Measurements from ENCODE around the gene NAT10.
"Not testable (repeated sequence)": the region's sequence is repeated elsewhere in the genome, so short reads cannot be mapped to it uniquely, and the experiment has no call there.

NAT10 gene

DNA sequence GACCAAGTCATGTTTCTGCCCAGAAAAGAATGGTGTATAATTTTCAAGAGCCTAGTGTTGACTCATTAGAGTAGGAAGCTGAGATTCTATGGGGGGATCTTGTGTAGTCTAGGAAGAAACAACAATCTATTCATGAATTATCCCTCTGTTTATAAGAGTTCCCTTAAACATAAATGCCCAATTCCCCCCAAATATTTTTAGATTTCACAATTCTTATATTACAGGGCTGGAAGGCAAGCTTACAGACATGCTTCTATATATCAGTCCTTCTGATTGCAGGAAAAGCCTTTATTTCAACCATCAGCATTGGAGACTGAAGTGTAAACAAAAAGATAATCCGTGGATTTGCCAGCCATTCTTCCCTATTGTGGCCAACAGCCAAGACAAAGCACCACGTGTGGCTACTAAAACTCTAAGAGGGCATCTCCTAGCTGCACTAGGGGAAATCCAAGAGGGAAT, 71.4 kb downstream of the NAT10 start:
- peak; percentile 38 for DNase-seq (ENCODE audit: low read depth)
- TF ChIP-seq, protein P1, sequence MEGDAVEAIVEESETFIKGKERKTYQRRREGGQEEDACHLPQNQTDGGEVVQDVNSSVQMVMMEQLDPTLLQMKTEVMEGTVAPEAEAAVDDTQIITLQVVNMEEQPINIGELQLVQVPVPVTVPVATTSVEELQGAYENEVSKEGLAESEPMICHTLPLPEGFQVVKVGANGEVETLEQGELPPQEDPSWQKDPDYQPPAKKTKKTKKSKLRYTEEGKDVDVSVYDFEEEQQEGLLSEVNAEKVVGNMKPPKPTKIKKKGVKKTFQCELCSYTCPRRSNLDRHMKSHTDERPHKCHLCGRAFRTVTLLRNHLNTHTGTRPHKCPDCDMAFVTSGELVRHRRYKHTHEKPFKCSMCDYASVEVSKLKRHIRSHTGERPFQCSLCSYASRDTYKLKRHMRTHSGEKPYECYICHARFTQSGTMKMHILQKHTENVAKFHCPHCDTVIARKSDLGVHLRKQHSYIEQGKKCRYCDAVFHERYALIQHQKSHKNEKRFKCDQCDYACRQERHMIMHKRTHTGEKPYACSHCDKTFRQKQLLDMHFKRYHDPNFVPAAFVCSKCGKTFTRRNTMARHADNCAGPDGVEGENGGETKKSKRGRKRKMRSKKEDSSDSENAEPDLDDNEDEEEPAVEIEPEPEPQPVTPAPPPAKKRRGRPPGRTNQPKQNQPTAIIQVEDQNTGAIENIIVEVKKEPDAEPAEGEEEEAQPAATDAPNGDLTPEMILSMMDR (conservative IDR thresholded peaks at IDR 0.05; ENCODE audit: low read depth, low read length) = no peak
- no peak overlapping the region for H3K4me3 ChIP-seq (ENCODE audit: low read length)

DNA sequence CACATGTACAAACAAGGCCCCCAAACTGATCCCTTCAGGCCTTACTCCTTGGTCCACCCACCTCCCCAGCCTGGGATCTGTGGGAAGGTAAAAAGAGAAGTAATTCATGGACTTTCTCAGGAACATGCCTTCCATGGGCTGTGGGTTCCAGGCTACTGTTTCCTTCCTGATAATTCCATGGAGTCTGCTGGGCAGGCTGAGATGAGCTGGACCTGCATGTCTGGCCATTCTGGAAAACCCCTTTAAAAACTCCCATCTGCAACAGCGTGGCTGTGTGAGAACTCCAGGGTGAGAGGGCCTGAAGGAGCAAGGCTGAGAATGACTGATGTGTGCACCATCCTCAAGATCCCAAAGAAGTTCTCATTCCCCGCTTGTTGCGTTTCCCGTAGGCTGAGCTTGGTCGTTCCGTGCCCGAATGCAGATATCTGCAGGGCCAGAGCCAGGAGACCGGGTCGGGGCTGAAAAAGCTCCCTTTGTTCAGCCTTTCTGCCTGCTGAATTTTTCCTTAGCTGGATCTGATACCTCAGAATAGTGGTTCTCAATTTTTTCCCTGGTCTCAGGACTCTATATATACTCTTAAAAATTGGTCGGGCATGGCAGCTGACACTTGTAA, 72.9 kb downstream of the NAT10 start:
- TF ChIP-seq, protein P1 (conservative IDR thresholded peaks at IDR 0.05; ENCODE audit: low read depth, low read length) = no peak
- DNase-seq (ENCODE audit: low read depth) = no peak
- H3K4me3 ChIP-seq (ENCODE audit: low read length) = no peak overlapping the region

DNA sequence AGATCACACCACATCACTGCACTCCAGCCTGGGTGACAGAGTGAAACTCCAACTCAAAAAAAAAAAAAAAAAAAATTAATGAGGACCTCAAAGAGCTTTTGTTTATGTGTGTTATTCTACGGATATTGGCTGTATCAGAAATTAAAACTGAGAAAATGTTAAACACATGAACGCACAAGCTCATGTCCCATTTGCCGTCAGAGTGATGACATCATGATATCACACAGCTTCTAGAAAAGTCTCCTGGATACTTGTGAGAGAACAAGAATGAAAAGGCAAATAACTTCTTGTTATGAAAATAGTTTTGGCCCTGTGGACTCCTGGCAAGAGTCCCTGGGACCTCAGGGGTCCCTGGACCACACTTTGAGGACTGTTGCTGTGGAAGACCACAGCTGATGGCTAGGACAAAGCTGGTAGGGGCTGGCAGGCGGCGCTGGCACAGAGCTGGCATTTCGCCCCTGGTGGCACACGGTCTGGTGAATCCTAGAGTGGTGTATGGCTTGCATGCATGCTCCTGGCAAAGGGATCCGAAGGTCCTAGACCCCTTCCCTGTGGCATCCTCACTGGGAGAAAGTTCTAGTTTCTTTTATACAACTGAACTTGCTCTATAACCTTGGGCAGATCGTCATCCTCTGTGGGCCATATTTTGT, 73.7 kb downstream of the NAT10 start:
- no peak overlapping the region for H3K4me3 ChIP-seq (ENCODE audit: low read length)
- TF ChIP-seq, protein P1 (conservative IDR thresholded peaks at IDR 0.05; ENCODE audit: low read depth, low read length) = no peak
- DNase-seq (ENCODE audit: low read depth) = no peak

DNA sequence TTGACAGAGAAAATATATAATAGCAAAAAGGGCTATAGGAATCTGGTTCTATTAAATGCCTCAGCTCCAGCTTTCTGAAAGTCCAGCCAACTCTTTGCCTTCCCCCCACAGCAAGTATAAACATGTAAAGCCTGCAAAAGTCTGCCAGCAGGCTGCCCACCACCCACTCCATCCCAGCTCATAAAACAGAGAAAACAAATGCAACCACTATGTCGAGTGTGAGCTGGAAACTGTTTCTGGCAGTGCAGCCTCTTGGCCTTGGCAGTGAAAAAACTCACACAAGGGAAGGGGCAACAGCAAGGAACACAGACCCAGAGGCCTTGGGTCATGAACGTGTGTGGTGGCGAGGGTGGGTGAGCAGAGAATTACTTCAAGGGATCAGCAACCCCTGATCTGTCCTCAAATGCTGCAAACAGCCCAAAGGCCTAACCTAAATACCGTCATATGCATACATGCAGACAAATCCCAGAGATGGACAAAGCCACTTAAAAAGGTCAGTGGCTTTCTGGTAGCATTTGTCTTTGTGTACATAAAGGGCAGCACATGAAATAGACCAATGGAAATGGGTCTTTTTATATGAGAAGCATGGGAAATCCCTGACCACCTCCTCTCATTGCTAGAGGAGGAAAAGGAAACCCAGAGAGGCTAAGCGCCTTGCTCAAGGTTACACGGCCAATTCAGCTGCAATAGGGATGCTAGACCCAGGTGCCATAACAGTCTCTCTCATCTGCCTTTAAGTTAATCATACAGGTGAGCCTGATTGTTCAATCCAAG, 74.8 kb downstream of the NAT10 start:
- no peak overlapping the region for H3K4me3 ChIP-seq (ENCODE audit: low read length)
- DNase-seq (ENCODE audit: low read depth) = no peak
- TF ChIP-seq, protein P1 (conservative IDR thresholded peaks at IDR 0.05; ENCODE audit: low read depth, low read length) = no peak

DNA sequence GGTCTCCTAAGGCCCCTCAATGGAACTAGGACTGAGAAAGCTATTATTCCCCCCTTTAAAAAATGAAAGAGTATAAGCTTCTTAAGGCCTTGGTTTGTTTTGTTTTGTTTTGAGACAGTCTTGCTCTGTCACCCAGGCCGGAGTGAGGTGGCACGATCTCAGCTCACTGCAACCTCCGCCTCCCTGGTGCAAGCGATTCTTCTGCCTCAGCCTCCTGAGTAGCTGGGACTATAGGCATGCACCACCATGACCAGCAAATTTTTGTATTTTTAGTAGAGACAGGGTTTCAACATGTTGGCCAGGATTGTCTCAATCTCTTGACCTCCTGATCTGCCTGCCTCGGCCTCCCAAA, 75.4 kb downstream of the NAT10 start:
- not testable (repeated sequence) for DNase-seq (ENCODE audit: low read depth); H3K4me3 ChIP-seq (ENCODE audit: low read length)

DNA sequence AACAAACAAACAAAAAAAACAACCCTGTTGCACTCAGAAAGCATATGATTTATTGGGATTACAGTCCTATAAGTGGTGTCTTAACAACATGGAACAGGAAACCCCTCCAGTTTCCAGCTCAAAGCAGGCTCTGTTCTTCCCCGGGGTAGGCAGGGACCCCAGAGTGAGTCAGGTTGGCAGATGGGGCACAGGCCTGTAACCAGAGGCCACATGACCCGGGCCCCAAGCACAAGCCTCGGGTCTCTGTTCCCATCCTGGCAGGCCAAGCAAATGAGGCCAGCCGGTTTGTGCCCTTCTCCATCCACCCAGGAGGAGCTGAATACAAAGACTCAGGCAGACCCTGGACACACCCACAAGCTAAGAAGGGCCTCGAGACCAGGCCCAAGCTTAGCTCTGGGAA, 75.8 kb downstream of the NAT10 start:
- DNase-seq (ENCODE audit: low read depth) = no peak
- TF ChIP-seq, protein P1 (conservative IDR thresholded peaks at IDR 0.05; ENCODE audit: low read depth, low read length) = no peak
- H3K4me3 ChIP-seq (ENCODE audit: low read length) = no peak overlapping the region

DNA sequence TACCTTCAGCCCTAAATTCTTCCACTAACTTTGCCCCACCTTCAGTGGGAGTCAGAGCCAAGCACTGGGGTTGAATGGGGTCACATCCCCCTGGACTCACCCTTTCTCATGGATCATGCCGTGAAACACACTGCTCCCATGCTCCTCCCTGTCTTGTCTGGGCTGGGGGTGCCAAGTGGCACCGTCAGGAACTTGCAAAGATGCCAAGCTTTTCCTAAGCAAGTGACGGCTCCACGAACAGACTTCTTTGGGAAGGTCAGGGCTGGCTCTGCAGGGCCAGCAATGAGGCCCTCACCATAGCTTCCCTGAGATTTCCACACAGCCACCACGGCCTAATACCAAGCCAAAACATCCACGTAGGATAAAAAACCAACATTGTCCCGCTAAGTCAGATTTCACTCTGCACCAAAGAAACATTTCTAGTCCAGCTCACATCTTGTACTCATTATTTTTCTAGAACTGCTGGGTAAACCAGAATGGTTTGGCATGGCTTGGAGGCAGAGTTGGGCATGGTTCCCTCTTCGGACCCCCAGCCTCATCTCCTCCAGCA, 76.5 kb downstream of the NAT10 start:
- TF ChIP-seq, protein P1 (conservative IDR thresholded peaks at IDR 0.05; ENCODE audit: low read depth, low read length) = no peak
- no peak overlapping the region for H3K4me3 ChIP-seq (ENCODE audit: low read length)
- DNase-seq (ENCODE audit: low read depth) = no peak
